ENCODE data around the gene LRP6. TPM values are rescaled to one million over a fixed set of nuclear protein-coding genes. Genes with fewer than 3 reads are reported as not detected.

Gene LRP6
- total RNA-seq, 1 experiment from 2014 or later = 15.5 TPM

- no peak overlapping the region for H3K4me2 ChIP-seq (ENCODE audit: low read length)
- no peaks in the 10 kb centered on the region for H3K36me3 ChIP-seq (ENCODE audit: low read depth, low read length)
- TF ChIP-seq EZH2phosphoT487 (IDR thresholded peaks at IDR 0.05; ENCODE audit: borderline replicate concordance, low read length) = no peak
- no peak for TF ChIP-seq EZH2 (IDR thresholded peaks at IDR 0.05; ENCODE audit: low read length, unreplicated experiment)
- TF ChIP-seq, protein P1, sequence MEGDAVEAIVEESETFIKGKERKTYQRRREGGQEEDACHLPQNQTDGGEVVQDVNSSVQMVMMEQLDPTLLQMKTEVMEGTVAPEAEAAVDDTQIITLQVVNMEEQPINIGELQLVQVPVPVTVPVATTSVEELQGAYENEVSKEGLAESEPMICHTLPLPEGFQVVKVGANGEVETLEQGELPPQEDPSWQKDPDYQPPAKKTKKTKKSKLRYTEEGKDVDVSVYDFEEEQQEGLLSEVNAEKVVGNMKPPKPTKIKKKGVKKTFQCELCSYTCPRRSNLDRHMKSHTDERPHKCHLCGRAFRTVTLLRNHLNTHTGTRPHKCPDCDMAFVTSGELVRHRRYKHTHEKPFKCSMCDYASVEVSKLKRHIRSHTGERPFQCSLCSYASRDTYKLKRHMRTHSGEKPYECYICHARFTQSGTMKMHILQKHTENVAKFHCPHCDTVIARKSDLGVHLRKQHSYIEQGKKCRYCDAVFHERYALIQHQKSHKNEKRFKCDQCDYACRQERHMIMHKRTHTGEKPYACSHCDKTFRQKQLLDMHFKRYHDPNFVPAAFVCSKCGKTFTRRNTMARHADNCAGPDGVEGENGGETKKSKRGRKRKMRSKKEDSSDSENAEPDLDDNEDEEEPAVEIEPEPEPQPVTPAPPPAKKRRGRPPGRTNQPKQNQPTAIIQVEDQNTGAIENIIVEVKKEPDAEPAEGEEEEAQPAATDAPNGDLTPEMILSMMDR (conservative IDR thresholded peaks at IDR 0.05; ENCODE audit: low read depth, low read length) = no peak
- no peak overlapping the region for H3K9ac ChIP-seq (ENCODE audit: low read length)
- H3F3A ChIP-seq (ENCODE audit: low read length, unreplicated experiment) = no peaks in the 10 kb centered on the region
- no peaks in the 10 kb centered on the region for H3K4me1 ChIP-seq (ENCODE audit: insufficient read depth, low read length)
- DNase-seq = no peak
- no peak overlapping the region for H3K4me3 ChIP-seq (ENCODE audit: low read length)
- no peak overlapping the region for H3K27ac ChIP-seq (ENCODE audit: low read length)
- no peaks in the 10 kb centered on the region for H3K9me3 ChIP-seq (ENCODE audit: low read length)
- H3K27me3 ChIP-seq (ENCODE audit: low read length) = no peaks in the 10 kb centered on the region
- ATAC-seq = no peak
- no peak overlapping the region for H2AFZ ChIP-seq (ENCODE audit: low read length)
- no peaks in the 10 kb centered on the region for H4K20me1 ChIP-seq (ENCODE audit: low read length)
- no peaks in the 10 kb centered on the region for H3K79me2 ChIP-seq (ENCODE audit: low read length)
- POLR2A ChIA-PET (ENCODE audit: unreplicated experiment) = no interaction called here
- intact Hi-C loops (cut with micrococcal nuclease) = no loop called here
- H3K9me2 ChIP-seq (replicated peaks; ENCODE audit: low read length) = no peaks in the 10 kb centered on the region
- BruUV-seq (replicated peaks) = no TSS peak
- CTCF ChIA-PET = no interaction called here
These were observed 168.2 kb downstream of the LRP6 start for GRCh38 chr12:12098691-12099015.

GRCh38 chr12:12097891-12098690 is 168.8 kb downstream of the LRP6 start:
- Histone ChIP-seq H3K27me3 (ENCODE audit: low read length) (no peaks in the 10 kb centered on the region), H3K4me1 (ENCODE audit: insufficient read depth, low read length) (peaks cover 2% of the 10 kb centered on the region; the same call in 1 of the 2 replicates), H3K36me3 (ENCODE audit: low read depth, low read length) (no peaks in the 10 kb centered on the region), H2AFZ (ENCODE audit: low read length) (no peak overlapping the region), H4K20me1 (ENCODE audit: low read length) (no peaks in the 10 kb centered on the region), H3K9me3 (ENCODE audit: low read length) (no peaks in the 10 kb centered on the region), H3K79me2 (ENCODE audit: low read length) (no peaks in the 10 kb centered on the region), H3K27ac (ENCODE audit: low read length) (no peak overlapping the region), H3K4me2 (ENCODE audit: low read length) (no peak overlapping the region), H3K4me3 (ENCODE audit: low read length) (no peak overlapping the region), H3F3A (ENCODE audit: low read length, unreplicated experiment) (no peaks in the 10 kb centered on the region), H3K9ac (ENCODE audit: low read length) (no peak overlapping the region), H3K9me2 (replicated peaks; ENCODE audit: low read length) (no peaks in the 10 kb centered on the region)
- ATAC-seq (no peak), DNase-seq (no peak)
- intact Hi-C loops (cut with micrococcal nuclease) = no loop called here
- ChIA-PET POLR2A (ENCODE audit: unreplicated experiment) (interaction anchor here (0.6 kb wide), 1 partner anchor 211 kb away, joined by 6 read pairs; no protein-coding TSS in a partner anchor), CTCF (no interaction called here)
- BruUV-seq (replicated peaks) = no TSS peak
- TF ChIP-seq EZH2 (IDR thresholded peaks at IDR 0.05; ENCODE audit: low read length, unreplicated experiment) (no peak), EZH2phosphoT487 (IDR thresholded peaks at IDR 0.05; ENCODE audit: borderline replicate concordance, low read length) (no peak)
- TF ChIP-seq, protein P1 (conservative IDR thresholded peaks at IDR 0.05; ENCODE audit: low read depth, low read length) = no peak

- H2AFZ ChIP-seq (ENCODE audit: low read length) = no peak overlapping the region
- DNase-seq (no peak), ATAC-seq (no peak)
- no peaks in the 10 kb centered on the region for H3K79me2 ChIP-seq (ENCODE audit: low read length)
- no peaks in the 10 kb centered on the region for H3K27me3 ChIP-seq (ENCODE audit: low read length)
- no peak overlapping the region for H3K4me3 ChIP-seq (ENCODE audit: low read length)
- no peak overlapping the region for H3K9ac ChIP-seq (ENCODE audit: low read length)
- intact Hi-C loops (cut with micrococcal nuclease) = no loop called here
- no peaks in the 10 kb centered on the region for H3F3A ChIP-seq (ENCODE audit: low read length, unreplicated experiment)
- no peaks in the 10 kb centered on the region for H3K9me3 ChIP-seq (ENCODE audit: low read length)
- TF ChIP-seq, protein P1 (conservative IDR thresholded peaks at IDR 0.05; ENCODE audit: low read depth, low read length) = no peak
- TF ChIP-seq EZH2 (IDR thresholded peaks at IDR 0.05; ENCODE audit: low read length, unreplicated experiment) (no peak), EZH2phosphoT487 (IDR thresholded peaks at IDR 0.05; ENCODE audit: borderline replicate concordance, low read length) (no peak)
- ChIA-PET CTCF (no interaction called here), POLR2A (ENCODE audit: unreplicated experiment) (no interaction called here)
- H4K20me1 ChIP-seq (ENCODE audit: low read length) = no peaks in the 10 kb centered on the region; the same call in 1 of the 2 replicates
- H3K36me3 ChIP-seq (ENCODE audit: low read depth, low read length) = no peaks in the 10 kb centered on the region
- no peak overlapping the region for H3K4me2 ChIP-seq (ENCODE audit: low read length)
- H3K27ac ChIP-seq (ENCODE audit: low read length) = no peak overlapping the region
- BruUV-seq (replicated peaks) = no TSS peak
- H3K4me1 ChIP-seq (ENCODE audit: insufficient read depth, low read length) = peaks cover 10% of the 10 kb centered on the region
- H3K9me2 ChIP-seq (replicated peaks; ENCODE audit: low read length) = no peaks in the 10 kb centered on the region
These were observed 171.8 kb downstream of the LRP6 start for GRCh38 chr12:12095021-12095420.

Data from PC-3 (cell line).